Epidermal melanocyte (primary cell): ENCODE measurements around the gene ROR2.

Experiments used
- DNase-seq: peaks from one replicate; pipeline ENCODE4 v3.0.0; 2011; ENCODE audit warnings: low spot score; ENCODE audit not compliant: insufficient read length

Gene ROR2

GRCh38 chr9:91777292-91777830, 172.7 kb downstream of the ROR2 start:
- DNase-seq: no peak

DNA sequence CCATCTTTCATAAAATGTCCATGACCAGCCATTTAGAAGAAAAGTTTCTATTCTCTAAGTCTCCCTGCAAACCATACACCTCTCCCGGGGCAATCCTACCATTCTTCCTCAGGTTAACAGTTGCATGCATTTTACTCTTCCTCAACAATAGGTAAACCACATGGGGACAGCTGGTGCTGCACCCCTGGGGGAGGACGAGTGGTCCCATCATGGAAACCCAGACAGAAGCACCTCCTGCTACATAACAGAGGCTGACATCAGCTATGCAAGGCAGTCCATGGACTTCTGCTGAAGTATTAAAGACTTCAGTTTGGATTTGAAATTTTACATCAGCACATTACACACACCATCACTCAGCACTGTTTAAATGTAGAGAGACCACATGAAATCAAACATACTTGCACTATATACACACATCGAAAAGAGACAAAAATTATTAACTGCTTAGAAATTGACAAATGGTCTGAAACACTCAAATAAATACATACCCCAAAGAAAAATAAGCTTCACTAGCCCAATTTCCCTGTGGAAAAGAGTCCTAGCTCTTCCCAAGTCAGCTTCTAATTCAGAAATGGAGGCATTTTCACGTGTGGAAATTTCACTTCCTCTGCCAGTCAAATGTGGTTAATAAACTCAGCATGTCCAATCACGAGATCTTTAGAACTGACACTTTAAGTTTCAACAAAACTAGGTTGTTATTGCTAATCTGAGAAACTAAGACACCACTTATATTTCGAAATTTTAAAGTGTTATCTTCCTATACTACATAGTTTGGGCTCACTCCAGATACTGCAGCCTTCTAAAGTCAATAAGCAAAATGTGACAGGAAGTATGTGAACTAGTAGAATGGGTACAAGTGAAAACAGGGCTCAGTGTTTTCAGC, 173.4 kb downstream of the ROR2 start:
- DNase-seq: no peak

DNA sequence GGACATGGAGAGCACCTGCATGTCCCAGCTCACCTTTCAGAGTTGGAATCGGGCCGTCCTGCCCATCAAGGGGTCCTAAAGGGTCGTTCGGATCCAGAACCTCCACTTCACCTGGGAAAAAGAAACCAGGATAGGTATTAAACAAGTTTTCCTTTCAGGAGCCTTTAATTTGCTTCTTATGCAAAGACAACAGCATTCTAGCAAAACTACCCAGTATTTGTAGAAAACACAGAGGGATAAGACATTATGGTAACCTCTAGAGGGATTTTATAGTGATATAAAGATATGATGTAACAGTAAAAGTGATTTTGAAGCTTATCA, 174.4 kb downstream of the ROR2 start:
- DNase-seq: no peak

DNA sequence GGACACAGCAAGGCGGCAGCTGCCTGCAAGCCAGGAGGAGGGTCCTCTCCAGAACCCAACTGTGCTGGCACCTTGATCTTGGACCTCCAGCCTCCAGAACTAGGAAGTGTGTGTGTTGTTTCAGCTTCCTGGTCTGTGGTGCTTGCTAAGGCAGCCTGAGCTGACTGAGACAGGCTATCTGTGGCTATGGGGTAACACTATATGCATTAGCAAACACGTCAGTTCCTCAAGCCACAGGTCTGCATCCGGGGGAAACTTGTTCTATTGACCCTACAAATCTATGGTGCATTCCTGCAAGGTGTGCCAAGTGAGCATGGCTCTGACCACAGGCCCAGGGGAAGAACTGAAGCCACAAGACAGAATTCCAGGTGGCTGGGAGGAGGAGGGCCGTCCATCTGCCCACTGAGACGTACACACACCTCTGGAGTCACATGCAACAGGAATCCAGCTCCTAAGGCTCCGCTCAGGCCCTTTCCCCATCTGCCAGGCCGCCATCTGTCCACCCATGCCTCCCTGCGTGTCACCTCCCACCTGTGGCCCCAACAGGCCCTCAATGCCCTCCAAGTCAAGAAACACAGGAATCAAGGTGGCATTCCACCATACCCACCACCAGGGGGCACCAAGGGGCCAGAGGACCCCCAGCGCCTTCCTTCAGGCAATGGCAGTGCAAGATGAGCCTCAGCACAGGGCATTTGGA, 174.9 kb downstream of the ROR2 start:
- peak; percentile 28 for DNase-seq

DNA sequence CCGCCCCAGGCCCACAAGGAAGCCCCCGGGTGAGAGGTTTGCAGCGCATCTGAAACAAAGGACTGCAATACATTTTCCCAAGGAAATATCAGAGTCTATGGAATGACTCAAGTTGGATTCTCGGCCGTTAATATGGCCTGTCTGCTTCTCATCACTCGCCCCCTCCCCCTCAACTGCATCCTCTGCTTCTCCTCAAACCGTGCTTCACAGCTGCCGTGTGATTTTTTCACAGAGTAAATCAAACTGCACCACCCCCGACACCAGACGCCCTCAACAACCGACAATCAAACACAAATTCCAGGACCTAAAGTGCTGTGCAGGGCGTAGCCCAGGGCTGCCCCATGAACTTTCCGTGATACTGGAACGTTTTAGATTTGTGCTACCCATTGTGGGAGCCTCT, 176.9 kb downstream of the ROR2 start:
- DNase-seq: no peak

GRCh38 chr9:91771864-91772263, 178.2 kb downstream of the ROR2 start:
- no peak for DNase-seq

GRCh38 chr9:91771027-91771426, 179.0 kb downstream of the ROR2 start:
- peak; percentile 53 for DNase-seq

DNA sequence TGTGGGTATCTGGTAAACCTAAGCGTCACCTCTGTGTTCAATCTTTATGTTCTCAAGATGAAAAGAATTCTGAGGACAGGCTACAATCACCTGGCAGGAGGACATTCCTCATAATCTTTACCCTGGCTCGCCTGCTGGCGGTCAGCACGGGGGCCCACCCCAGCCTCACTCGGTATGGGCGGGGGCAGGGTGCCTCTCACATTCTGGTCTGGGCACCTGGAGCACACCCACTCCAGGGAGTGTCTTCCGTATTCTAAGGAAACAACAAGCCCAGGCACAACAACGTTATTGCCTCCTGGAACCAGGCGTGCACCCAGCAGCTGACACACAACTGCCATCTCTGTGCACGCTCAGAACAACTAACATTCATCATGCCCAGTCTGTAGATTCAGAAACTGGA, 179.8 kb downstream of the ROR2 start:
- DNase-seq: no peak

GRCh38 chr9:91768977-91769916, 180.8 kb downstream of the ROR2 start:
- DNase-seq: no peak

DNA sequence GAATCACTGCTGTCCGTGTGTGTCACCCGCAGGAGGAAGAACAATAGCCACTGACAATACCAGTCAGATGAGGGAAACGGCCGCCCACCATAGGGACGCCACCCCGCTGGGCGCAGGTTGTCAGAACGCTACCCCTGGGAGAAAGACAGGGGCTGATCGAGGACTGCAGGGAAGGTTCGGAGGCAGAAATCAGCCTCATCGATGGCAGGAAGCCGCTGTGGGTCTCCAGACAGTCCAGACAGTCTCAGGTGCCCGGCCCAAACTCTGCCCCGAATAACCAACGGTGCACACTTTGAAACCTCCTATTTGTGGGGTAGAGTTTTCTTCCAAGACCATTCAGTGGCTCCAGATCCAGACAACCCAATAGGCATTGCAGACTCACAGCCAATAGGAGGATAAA, 181.5 kb downstream of the ROR2 start:
- no peak for DNase-seq

- no peak for DNase-seq
These were observed 183.5 kb downstream of the ROR2 start for GRCh38 chr9:91766315-91767069.

- DNase-seq: no peak
These were observed 184.7 kb downstream of the ROR2 start for GRCh38 chr9:91765296-91765695.

DNA sequence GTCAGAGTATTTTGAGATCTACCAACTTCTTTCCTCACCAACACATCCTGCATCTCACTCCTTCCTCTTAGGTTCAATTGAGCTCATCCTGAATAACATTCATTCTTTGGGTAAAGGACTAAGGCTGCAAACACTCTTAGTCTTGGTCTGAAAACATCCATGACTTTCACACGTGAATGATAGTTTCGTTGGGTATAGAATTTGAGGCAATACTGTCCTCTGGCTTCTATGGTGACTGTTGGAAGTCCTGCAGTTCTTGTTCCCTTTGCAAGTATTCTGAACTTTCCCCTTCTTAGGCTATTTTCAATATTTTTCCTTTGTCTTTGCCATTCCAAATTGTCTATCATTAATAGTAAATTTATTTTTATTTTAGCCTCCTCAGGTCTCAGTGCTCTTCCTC, 185.4 kb downstream of the ROR2 start:
- no peak for DNase-seq

- DNase-seq: no peak
These were observed 188.7 kb downstream of the ROR2 start for GRCh38 chr9:91761362-91761761.

GRCh38 chr9:91760906-91761305, 189.1 kb downstream of the ROR2 start:
- DNase-seq: no peak

DNA sequence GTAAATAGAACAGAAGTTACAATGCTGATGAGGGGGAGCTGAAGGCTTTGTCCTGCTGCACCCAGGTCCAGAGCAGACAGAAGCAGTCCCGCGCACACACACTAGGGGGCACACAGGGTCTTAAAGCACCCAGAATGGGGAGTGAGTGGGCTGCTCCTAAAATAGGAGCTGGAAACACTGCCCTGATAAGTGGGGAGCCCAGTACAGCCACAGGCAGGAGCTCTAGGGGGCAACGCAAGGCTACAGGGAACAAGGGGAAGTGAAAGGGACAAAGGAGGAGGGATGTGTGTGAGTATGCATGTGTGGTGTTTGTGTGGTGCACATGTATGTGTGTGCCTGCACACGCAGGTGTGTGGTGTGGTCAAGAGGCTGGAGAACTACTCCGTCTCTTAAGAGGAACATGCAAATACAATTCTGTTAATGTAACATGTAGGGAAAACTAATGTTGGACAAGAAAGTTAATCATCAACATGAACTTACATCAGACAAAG, 191.5 kb downstream of the ROR2 start:
- DNase-seq: no peak

DNA sequence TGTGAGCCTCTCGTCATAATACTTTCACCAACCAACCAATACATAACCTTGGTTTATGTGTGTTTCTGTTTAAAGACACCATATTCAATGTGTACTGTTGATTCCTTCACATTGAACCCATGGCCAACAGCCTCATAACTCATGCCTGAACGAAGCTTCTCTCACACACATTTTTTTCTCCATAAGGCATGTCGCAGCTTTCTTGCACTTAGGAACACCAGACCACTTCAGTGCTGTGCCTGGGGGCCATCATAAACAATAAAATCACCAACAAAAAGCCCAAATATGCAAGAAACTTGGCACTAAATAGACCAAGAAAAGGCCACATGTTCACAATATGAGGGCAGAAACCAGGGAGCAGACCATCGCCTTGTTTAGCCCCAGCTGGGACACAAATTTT, 192.2 kb downstream of the ROR2 start:
- DNase-seq: no peak

DNA sequence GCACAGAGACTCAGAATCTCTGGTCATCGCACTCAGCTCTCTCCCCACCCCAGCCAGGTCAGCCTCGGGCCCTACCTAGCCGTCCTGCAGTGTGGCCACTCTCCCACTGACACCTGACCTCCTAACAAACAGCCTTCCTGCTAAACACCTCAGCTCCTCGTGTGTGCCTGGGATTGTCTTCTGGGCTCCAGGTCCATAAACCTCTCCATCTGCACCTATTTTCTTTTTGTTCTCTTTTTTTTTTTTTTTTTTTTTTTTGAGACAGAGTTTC, 193.6 kb downstream of the ROR2 start:
- DNase-seq: no peak

DNA sequence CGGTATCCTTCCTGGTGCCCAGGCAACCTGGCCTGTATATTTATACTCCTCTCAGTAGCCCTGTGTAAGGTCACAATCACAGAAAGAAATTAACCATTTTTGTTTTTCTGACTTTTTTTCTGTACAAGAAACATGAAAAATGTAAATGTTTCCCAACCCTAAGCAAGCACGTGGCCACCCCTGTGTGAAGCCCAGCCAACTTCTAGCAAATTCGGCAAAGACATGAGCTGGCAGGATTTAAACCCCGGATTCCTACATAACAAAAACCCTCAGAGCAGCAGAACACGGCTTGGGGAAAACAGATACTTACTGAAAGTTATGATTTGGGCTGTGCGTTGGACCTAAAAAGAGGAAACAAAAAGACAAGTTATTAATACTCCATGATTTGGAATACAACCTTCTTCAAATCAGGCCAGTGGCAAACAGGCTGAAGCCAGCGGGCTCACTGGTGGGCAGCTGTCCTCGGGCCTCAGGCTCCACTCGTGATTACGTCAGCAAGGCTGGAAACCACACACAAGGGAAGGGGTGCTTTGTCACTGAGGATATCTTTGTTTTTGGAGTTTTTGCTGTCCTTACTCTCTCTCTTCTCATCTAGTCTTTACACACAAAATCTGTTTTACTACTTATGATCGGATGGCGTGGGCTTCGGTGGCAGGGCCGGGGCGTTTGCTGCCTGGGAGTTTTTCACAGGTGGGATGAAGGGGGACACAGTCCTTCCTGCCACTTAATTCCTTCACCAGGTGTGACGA, 194.1 kb downstream of the ROR2 start:
- no peak for DNase-seq

- no peak for DNase-seq
These were observed 196.3 kb downstream of the ROR2 start for GRCh38 chr9:91753711-91754110.
